ENCODE results near the gene NFAM1.

DNA sequence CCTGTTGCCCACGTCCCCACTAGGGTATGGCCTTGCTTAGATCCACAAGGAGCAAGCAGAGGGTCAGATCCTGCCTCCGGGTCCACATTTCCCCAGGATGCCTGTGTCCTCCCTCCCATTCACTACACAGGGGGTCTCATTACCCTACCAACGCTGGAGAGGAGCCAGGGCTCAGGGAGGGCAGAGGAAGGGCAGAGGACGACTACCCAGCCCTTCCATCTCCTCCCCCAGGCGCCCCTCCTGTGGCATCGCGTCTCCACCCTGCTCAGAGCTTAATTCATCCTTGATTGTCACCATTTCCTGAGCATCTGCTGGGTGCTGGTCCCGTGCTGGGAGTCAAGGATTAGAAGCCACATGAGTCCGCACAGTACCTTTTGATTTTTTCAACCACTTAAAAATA, 5.0 kb downstream of the NFAM1 start:
- TF ChIP-seq CTCF (IDR thresholded peaks at IDR 0.05) (no peak), POLR2A (IDR thresholded peaks at IDR 0.05) (no peak)
